Mucosa of descending colon (tissue), 3 donors: ENCODE measurements around the gene TET1. TPM values are rescaled to one million over a fixed set of nuclear protein-coding genes. Genes with fewer than 3 reads are reported as not detected.

Experiments used
- ATAC-seq: fragments of 200-7000 bp; cut with Tn5 transposase; one replicate; pipeline ENCODE4 v1.9.1; 2020; ENCODE audit warnings: mild to moderate bottlenecking, moderate library complexity
- DNase-seq, 3 donors: peaks; one replicate each; pipeline ENCODE4 v3.0.0-alpha.2; 2020
- H3K36me3 ChIP-seq: fragments of 200-600 bp; one replicate; pipeline ENCODE4 v1.8.0; 2021; ENCODE audit warnings: low read depth, mild to moderate bottlenecking
- H3K4me1 ChIP-seq: fragments of 200-600 bp; one replicate; pipeline ENCODE4 v1.8.0; 2021; ENCODE audit warnings: low read depth, mild to moderate bottlenecking
- H3K4me3 ChIP-seq: fragments of 200-600 bp; one replicate; pipeline ENCODE4 v1.8.0; 2021; ENCODE audit warnings: mild to moderate bottlenecking
- H3K9me3 ChIP-seq: fragments of 200-600 bp; one replicate; pipeline ENCODE4 v1.8.0; 2021; ENCODE audit warnings: mild to moderate bottlenecking
- intact Hi-C, 2 donors: fragments of 100-400 bp; cut with DNase I in 1 of 2; cut with micrococcal nuclease in 1 of 2; formaldehyde crosslinking; loops; one replicate each; pipeline versions ENCODE4 v1.11.0 to v1.11.1; 2022; cut with DNase I, micrococcal nuclease
- total RNA-seq, 3 donors: library from RNA; stranded (reverse); fragmentation: NEBNext Ultra II Directional in 2 of 3; extraction: Animal tissue kit (Norgen Biotek cat#: 25700) in 2 of 3; gene quantifications; one replicate each; pipeline versions ENCODE4 v1.2.1 to v1.2.4, GENCODE V29; 2021 to 2023
- TF ChIP-seq, protein P1 (sequence below): fragments of 200-600 bp; IDR thresholded peaks from one replicate; pipeline ENCODE4 v1.8.0; 2022; ENCODE audit warnings: antibody characterized with exemption, mild to moderate bottlenecking
- donor health status: DM: no; HTN: no; CAD: no; lungs with moderate emphysema.
- donor health status: DM: no; HTN: no; CAD: no.
- donor health status: DM: no; HTN: yes; CAD: no.

The TET1 gene
- total RNA-seq, 3 donors from 2014 or later, result 1.0 to 5.7 (median 1.1) TPM

- ATAC-seq, result no peak
- intact Hi-C loops, result no loop called here
- Histone ChIP-seq H3K36me3 (no peaks in the 10 kb centered on the region), H3K4me1 (no peaks in the 10 kb centered on the region), H3K4me3 (no peak overlapping the region), H3K9me3 (no peaks in the 10 kb centered on the region)
- DNase-seq, result no peak
- TF ChIP-seq, protein P1, sequence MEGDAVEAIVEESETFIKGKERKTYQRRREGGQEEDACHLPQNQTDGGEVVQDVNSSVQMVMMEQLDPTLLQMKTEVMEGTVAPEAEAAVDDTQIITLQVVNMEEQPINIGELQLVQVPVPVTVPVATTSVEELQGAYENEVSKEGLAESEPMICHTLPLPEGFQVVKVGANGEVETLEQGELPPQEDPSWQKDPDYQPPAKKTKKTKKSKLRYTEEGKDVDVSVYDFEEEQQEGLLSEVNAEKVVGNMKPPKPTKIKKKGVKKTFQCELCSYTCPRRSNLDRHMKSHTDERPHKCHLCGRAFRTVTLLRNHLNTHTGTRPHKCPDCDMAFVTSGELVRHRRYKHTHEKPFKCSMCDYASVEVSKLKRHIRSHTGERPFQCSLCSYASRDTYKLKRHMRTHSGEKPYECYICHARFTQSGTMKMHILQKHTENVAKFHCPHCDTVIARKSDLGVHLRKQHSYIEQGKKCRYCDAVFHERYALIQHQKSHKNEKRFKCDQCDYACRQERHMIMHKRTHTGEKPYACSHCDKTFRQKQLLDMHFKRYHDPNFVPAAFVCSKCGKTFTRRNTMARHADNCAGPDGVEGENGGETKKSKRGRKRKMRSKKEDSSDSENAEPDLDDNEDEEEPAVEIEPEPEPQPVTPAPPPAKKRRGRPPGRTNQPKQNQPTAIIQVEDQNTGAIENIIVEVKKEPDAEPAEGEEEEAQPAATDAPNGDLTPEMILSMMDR, result no peak
Observed at GRCh38 chr10:68586606-68587305, 26.6 kb downstream of the TET1 start.

- H3K4me3 ChIP-seq, result no peak overlapping the region
- intact Hi-C loops, result no loop called here
- TF ChIP-seq, protein P1, result no peak
- peaks cover 4% of the 10 kb centered on the region for H3K4me1 ChIP-seq
- H3K9me3 ChIP-seq, result no peaks in the 10 kb centered on the region
- H3K36me3 ChIP-seq, result no peaks in the 10 kb centered on the region
- no peak for DNase-seq
- ATAC-seq, result no peak
Observed at GRCh38 chr10:68594405-68594804, 34.3 kb downstream of the TET1 start.

DNA sequence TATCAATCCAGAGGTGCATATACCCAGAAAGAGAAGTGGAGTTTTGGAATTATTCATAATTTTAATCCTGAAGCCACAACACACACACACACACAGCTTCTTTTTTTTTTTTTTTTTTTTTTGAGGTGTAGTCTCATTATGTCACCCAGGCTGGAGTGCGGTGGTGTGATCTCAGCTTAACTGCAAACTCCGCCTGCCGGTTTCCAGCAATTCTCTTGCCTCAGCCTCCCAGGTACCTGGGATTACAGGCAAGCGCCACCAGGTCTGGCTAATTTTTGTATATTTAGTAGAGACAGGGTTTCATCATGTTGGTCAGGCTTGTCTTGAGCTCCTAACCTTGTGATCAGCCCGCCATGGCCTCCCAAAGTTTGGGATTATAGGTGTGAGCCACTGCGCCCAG is 35.4 kb downstream of the TET1 start:
- no peaks in the 10 kb centered on the region for H3K9me3 ChIP-seq
- peaks cover 11% of the 10 kb centered on the region for H3K4me1 ChIP-seq
- DNase-seq (no peak), ATAC-seq (no peak)
- H3K36me3 ChIP-seq, result no peaks in the 10 kb centered on the region
- intact Hi-C loops, result no loop called here
- TF ChIP-seq, protein P1, result no peak
- no peak overlapping the region for H3K4me3 ChIP-seq

GRCh38 chr10:68597407-68597806 is 37.3 kb downstream of the TET1 start:
- Histone ChIP-seq H3K4me3 (no peak overlapping the region), H3K4me1 (peaks cover 14% of the 10 kb centered on the region), H3K36me3 (no peaks in the 10 kb centered on the region), H3K9me3 (no peaks in the 10 kb centered on the region)
- DNase-seq, result no peak
- TF ChIP-seq, protein P1, result no peak
- intact Hi-C loops, result no loop called here
- ATAC-seq, result no peak

DNA sequence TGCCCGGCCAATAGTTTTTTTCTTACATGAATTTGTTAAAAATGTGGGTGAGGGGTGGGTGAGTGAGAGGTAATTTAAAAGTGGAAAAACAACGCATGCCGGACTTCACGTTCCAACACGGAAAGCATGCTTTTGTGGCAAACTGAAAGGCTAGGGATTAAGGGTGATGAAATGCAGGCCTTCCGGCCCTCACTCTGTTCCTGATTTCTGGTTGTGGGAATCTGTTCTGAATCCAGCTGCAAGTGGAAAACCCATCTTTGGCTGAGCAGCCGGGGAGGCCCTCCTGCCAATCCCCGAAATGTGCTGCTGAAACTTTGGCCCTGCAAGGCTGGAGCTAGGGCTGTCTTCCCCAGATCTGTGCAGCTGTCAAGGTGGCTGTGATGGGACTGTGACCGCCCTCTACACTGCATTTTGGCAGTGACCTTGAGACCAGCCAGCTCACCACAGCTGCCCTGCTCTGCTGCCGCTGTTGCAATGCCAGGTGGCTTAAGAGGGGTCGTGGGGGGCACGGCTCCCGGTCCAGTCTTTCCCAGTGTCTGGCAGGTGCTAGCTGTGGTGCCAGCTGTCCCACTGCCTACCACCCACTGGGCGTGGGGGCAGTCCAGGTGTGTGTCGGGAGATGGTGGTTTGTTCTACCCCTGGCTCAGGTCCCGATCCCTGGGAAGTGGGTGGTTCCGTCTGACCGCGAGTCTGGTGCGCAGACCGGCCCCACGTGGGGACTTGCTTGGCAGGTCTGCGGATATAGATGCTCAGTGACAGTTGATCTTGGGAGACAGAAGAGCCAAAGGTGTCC is 39.0 kb downstream of the TET1 start:
- Histone ChIP-seq H3K4me1 (peaks cover 18% of the 10 kb centered on the region), H3K4me3 (no peak overlapping the region), H3K9me3 (no peaks in the 10 kb centered on the region), H3K36me3 (no peaks in the 10 kb centered on the region)
- ATAC-seq (peak; percentile 55), DNase-seq (peak; percentile 34 to 57 (median 50))
- TF ChIP-seq, protein P1, result no peak
- intact Hi-C loops, result no loop called here
